Measurements from ENCODE around the gene COL4A2.

- TF ChIP-seq, protein P1, sequence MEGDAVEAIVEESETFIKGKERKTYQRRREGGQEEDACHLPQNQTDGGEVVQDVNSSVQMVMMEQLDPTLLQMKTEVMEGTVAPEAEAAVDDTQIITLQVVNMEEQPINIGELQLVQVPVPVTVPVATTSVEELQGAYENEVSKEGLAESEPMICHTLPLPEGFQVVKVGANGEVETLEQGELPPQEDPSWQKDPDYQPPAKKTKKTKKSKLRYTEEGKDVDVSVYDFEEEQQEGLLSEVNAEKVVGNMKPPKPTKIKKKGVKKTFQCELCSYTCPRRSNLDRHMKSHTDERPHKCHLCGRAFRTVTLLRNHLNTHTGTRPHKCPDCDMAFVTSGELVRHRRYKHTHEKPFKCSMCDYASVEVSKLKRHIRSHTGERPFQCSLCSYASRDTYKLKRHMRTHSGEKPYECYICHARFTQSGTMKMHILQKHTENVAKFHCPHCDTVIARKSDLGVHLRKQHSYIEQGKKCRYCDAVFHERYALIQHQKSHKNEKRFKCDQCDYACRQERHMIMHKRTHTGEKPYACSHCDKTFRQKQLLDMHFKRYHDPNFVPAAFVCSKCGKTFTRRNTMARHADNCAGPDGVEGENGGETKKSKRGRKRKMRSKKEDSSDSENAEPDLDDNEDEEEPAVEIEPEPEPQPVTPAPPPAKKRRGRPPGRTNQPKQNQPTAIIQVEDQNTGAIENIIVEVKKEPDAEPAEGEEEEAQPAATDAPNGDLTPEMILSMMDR (IDR thresholded peaks at IDR 0.05; ENCODE audit: low read length): no peak
- no peak for TF ChIP-seq EZH2 (optimal IDR thresholded peaks at IDR 0.05; ENCODE audit: low read depth, low read length)
Observed at GRCh38 chr13:110542169-110542796, 235.2 kb downstream of the COL4A2 start.

Measured in MM.1S (cell line).